ENCODE measurements around the gene BTAF1.

- TF ChIP-seq CTCF (IDR thresholded peaks at IDR 0.05; ENCODE audit: low read depth, low read length, poor library complexity, severe bottlenecking) (no peak), EZH2phosphoT487 (IDR thresholded peaks at IDR 0.05; ENCODE audit: borderline replicate concordance, low read length) (no peak)
These were observed 12.3 kb downstream of the BTAF1 start for GRCh38 chr10:91935886-91936285.

Data from DOHH2 (cell line).